Omental fat pad (tissue), 4 donors: ENCODE measurements around the gene ABHD17A. TPM values are rescaled to one million over a fixed set of nuclear protein-coding genes. Genes with fewer than 3 reads are reported as not detected.

Experiments used
- ATAC-seq: fragments of 150-250 bp; one replicate; pipeline ENCODE4 v1.9.1; 2016; ENCODE audit warnings: mild to moderate bottlenecking, moderate library complexity; ENCODE audit not compliant: low FRiP score
- DNase-seq: peaks from one replicate; pipeline ENCODE4 v3.0.0-alpha.2; 2019; ENCODE audit warnings: low spot score
- total RNA-seq, 4 donors: library from RNA; depleted of rRNA; stranded (reverse); fragments of >200 nt; gene quantifications; one replicate each; pipeline ENCODE4 v1.1.0, GENCODE V29; 2016
- TF ChIP-seq, protein P1 (sequence below), 3 donors: fragments of 450-650 bp; IDR thresholded peaks; one replicate each; pipeline ENCODE4 v1.5.1; 2016 to 2017; ENCODE audit warnings: antibody characterized with exemption in 3 of 3, mild to moderate bottlenecking in 3 of 3, moderate library complexity in 2 of 3

ABHD17A gene
- 100 to 1,000 TPM in 1 of 4 donors, 10 to 100 TPM in 3; 70.1 to 117 (median 87.8) TPM for total RNA-seq

DNA sequence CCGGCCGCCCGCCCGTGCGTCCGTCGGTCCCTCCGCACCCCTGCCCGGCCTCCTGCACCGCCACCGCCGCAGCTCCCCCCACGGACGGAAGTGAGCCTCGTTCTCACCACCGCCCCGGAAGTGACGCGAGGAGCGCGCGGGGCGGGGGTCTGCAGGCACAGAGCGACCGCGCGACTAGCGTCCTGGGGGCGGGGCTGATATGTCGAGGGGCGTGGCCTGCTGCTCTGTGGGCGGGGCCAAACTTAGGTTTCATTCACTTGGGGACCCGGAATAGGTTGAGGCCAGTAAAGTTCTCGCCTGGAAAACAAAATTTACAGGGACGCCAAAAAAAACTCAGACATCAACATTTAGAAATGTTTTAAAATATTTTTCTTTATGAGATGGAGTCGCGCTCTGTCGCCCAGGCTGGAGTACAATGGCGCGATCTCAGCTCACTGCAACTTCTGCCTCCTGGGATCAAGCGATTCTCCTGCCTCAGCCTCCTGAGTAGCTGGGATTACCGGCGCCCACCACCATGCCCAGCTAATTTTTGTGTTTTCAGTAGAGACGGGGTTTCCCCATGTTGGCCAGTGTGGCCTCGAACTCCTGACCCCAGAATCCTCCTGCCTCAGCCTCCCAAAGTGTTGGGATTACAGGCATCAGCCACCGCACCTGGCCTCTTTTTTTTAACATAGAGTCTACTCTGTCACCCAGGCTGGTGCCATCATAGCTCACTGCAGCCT, at the start of gene ABHD17A:
Gene ABHD17A (minus strand): TSS at position 99 of the 722 bp plus-strand sequence. CDS start 3,930 bp downstream, outside the sequence.
- DNase-seq, result peak; percentile 92
- ATAC-seq, result peak; percentile 94

DNA sequence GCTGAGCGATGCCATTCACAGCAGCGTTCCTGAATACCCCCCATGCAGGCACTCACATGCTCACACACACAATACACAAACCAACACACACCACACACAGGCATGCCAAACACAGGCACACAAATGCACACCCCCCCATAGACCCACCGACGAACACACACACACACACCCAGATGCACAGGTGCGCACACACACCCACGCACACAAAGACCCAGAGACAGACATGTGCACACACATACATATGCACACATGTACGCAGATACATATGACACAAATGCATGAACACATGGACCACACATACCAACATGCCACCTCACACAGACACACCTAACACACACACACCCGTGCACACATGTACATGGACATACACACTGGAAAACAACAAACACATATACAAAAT, 48.6 kb upstream of the ABHD17A start:
- ATAC-seq, result no peak
- TF ChIP-seq, protein P1, sequence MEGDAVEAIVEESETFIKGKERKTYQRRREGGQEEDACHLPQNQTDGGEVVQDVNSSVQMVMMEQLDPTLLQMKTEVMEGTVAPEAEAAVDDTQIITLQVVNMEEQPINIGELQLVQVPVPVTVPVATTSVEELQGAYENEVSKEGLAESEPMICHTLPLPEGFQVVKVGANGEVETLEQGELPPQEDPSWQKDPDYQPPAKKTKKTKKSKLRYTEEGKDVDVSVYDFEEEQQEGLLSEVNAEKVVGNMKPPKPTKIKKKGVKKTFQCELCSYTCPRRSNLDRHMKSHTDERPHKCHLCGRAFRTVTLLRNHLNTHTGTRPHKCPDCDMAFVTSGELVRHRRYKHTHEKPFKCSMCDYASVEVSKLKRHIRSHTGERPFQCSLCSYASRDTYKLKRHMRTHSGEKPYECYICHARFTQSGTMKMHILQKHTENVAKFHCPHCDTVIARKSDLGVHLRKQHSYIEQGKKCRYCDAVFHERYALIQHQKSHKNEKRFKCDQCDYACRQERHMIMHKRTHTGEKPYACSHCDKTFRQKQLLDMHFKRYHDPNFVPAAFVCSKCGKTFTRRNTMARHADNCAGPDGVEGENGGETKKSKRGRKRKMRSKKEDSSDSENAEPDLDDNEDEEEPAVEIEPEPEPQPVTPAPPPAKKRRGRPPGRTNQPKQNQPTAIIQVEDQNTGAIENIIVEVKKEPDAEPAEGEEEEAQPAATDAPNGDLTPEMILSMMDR (IDR thresholded peaks at IDR 0.05), result no peak
- DNase-seq, result no peak

DNA sequence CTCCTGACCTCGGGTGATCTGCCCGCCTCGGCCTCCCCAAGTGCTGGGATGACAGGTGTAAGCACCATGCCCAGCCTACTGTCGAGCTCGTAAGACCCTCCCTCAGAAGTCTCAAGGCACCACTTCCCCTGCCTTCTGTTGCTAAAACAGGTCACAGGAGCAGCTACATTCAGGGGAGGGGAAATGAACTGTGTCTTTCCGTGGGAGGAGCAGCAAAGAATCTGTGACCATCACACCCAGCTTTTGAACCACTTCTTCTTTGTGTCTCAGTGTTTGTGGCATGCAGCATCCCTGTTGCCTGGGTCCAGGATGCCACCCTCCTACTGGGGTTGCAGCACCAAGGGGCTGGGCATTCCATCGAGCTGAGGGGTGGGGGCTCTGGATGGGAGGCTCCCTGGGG, 47.9 kb upstream of the ABHD17A start:
- TF ChIP-seq, protein P1 (IDR thresholded peaks at IDR 0.05), result no peak
- DNase-seq, result no peak
- no peak for ATAC-seq

DNA sequence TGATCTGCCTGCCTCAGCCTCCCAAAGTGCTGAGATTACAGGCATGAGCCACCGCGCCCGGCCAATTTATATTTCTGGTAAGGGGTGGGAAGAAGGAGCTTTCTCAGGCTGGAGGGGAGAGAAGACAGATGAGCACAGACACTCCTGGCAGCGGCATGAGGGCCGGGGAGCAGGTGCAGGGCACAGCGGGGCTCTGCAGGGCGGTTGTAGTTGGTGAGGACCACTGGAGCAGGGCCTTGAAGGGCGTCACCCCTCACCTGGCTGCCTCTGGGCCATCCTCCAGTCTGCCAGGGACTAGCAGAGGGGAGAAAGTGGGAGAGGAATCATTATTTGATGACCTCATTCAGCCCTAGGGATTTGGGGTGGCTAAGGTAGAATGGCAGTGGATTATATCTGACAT, 47.1 kb upstream of the ABHD17A start:
- DNase-seq, result no peak
- TF ChIP-seq, protein P1 (IDR thresholded peaks at IDR 0.05), result no peak

DNA sequence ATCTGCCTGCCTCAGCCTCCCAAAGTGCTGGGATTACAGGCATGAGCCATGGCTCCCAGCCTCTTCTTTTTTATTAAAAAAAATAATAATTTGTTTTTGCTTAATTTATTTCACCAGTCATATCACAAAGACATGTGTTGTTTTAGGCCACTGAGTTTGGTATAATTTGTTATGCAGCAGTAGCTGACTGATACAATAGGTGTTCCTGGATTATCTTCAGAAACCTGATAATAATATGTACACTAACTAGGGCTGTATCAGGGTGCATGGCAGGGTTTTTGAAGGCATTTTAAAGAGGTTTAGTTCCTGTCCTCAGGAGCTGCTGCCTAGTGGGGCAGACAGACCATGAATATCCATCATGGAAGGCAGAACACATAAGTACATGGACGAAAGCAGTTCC, 46.1 kb upstream of the ABHD17A start:
- TF ChIP-seq, protein P1 (IDR thresholded peaks at IDR 0.05), result no peak
- ATAC-seq, result no peak
- DNase-seq, result no peak

More for the DNA sequence above, 47.1 kb upstream of the ABHD17A start:
- no peak for ATAC-seq

DNA sequence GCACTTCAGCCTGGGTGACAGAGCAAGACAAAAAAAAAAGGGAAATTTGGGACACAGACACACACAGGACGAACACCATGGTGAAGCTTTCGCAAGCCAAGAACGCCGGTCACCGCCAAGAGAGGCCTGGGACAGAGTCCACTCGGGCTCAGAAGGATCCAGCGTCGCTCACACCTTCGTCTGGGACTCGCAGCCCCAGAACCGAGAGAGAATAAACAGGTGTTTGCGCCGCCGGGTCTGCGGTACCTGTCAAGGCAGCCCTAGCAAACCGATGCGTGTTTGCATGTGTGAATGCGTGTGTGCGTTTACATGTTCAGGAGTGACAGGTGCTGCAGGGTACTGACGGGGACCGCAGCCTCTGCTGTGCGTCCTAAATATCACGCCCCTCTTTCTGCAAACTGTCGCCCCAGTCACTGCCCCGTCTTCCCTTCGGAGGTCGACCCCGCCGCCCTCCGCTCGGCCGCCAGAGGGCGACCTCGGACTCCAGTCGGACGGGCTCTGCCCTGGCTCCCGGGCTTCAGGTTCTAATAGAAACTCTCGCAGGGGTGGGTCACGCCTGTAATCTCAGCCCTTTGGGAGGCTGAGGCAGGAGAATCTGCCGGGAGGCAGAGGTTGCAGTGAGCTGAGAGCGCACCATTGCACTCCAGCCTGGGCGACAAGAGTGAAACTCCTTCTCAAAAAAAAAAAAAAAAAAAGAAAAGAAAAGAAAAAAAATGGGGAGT, 43.9 kb upstream of the ABHD17A start:
- TF ChIP-seq, protein P1 (IDR thresholded peaks at IDR 0.05), result peak in 1 of 3 donors; percentile 55
- ATAC-seq, result peak; percentile 51
- DNase-seq, result peak; percentile 65

DNA sequence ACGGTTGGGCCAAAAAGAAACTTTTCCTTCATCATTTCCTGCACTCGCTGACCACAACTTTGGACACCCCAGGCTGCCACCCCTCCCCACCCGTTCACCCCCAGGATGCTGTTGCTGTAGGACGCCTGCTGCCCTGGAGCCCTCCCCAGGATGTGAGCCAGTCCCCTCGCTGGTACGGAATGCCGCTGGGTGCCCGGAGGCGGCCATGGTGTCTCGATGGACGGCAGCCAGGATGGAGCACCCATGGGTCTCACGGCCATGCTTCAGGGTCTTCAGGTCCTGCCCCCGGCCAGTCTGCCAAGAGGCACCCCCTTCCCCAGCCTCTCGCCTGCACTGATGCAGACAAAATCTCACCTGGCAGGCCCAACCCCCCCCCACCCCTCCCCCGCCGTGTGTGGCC, 40.2 kb upstream of the ABHD17A start:
- no peak for DNase-seq
- ATAC-seq, result no peak

More for the DNA sequence above, 40.2 kb upstream of the ABHD17A start:
- TF ChIP-seq, protein P1 (IDR thresholded peaks at IDR 0.05), result no peak
